Spleen (tissue), 11 donors: ENCODE data around the gene MSX1. TPM values are rescaled to one million over a fixed set of nuclear protein-coding genes. Genes with fewer than 3 reads are reported as not detected.

Experiments
- DNase-seq: peaks from one replicate; pipeline ENCODE4 v3.0.0-alpha.2; 2020
- H3K27ac ChIP-seq, 8 donors: fragments of 200-600 bp; sonication (generic) in 7 of 8; 1 replicate in 4 of 8; 2 replicates in 4 of 8; pipeline versions ENCODE4 v1.5.0 to v1.8.0; 2016 to 2021; ENCODE audit warnings: inconsistent platforms in 4 of 8, mild to moderate bottlenecking in 4 of 8, moderate library complexity in 1 of 8
- H3K27me3 ChIP-seq, 7 donors: fragments of 200-600 bp; sonication (generic) in 6 of 7; replicated peaks in 1 of 7; 1 replicate in 4 of 7; 2 replicates in 3 of 7; pipeline versions ENCODE4 v1.5.0 to v1.8.0; 2016 to 2021; ENCODE audit warnings: inconsistent platforms in 3 of 7, mild to moderate bottlenecking in 1 of 7
- H3K36me3 ChIP-seq, 6 donors: fragments of 200-600 bp; sonication (generic) in 5 of 6; 1 replicate in 4 of 6; 2 replicates in 2 of 6; pipeline versions ENCODE4 v1.5.0 to v1.8.0; 2016 to 2021; ENCODE audit warnings: inconsistent platforms in 2 of 6
- H3K4me1 ChIP-seq, 6 donors: fragments of 200-600 bp; sonication (generic) in 5 of 6; 1 replicate in 3 of 6; 2 replicates in 3 of 6; pipeline versions ENCODE4 v1.5.0 to v1.8.0; 2016 to 2021; ENCODE audit warnings: inconsistent platforms in 3 of 6
- H3K4me3 ChIP-seq, 8 donors: fragments of 200-600 bp; sonication (generic) in 7 of 8; 1 replicate in 4 of 8; 2 replicates in 4 of 8; pipeline versions ENCODE4 v1.5.0 to v1.8.0; 2016 to 2021; ENCODE audit warnings: inconsistent platforms in 4 of 8, mild to moderate bottlenecking in 4 of 8, moderate library complexity in 2 of 8
- H3K9me3 ChIP-seq, 8 donors: fragments of 200-600 bp; sonication (generic) in 7 of 8; 1 replicate in 4 of 8; 2 replicates in 4 of 8; pipeline versions ENCODE4 v1.5.0 to v1.8.0; 2016 to 2021; ENCODE audit warnings: inconsistent platforms in 4 of 8
- CTCF ChIP-seq, 11 experiments: fragments of 200-600 bp in 7 of 11; fragments of 450-650 bp in 4 of 11; sonication (generic) in 4 of 11; IDR thresholded peaks in 8 of 11; conservative IDR thresholded peaks in 3 of 11; 1 replicate in 7 of 11; 2 replicates in 4 of 11; pipeline versions ENCODE4 v1.4.0 to v1.8.0; 2016 to 2021; ENCODE audit warnings: antibody characterized with exemption in 11 of 11, inconsistent platforms in 4 of 11, mild to moderate bottlenecking in 1 of 11
- POLR2A ChIP-seq, 3 donors: fragments of 450-650 bp; IDR thresholded peaks; one replicate each; pipeline ENCODE4 v1.5.1; 2017; ENCODE audit warnings: antibody characterized with exemption in 3 of 3, mild to moderate bottlenecking in 1 of 3
- POLR2AphosphoS5 ChIP-seq, 3 donors: sonication (generic); formaldehyde crosslinking; IDR thresholded peaks; one replicate each; pipeline ENCODE4 v1.5.1; 2017; ENCODE audit warnings: antibody characterized with exemption in 3 of 3
- WGBS, 5 donors: extraction: QIAGEN DNeasy Blood & Tissue Kit in 3 of 5; methylation state at CpG; one replicate each; pipeline versions ENCODE4 v1.1.5 to v1.1.7; 2013 to 2018; 5-methylcytosine and 5-hydroxymethylcytosine counted together
- intact Hi-C: fragments of 100-400 bp; cut with DNase I; formaldehyde crosslinking; loops from one replicate; pipeline ENCODE4 v1.15.0; 2023; ENCODE audit warnings: low total_unique reads
- polyA plus RNA-seq, 3 donors: library from polyadenylated mRNA; stranded (reverse); fragments of 200-250 nt; gene quantifications; one replicate each; pipeline ENCODE4 v1.2.1, GENCODE V29; 2013
- total RNA-seq, 7 donors: library from RNA; depleted of rRNA in 3 of 7; stranded (reverse); fragments of >200 nt in 3 of 7; fragmentation: NEBNext Ultra II Directional in 4 of 7; extraction: Animal tissue kit (Norgen Biotek cat#: 25700) in 4 of 7; gene quantifications; one replicate each; pipeline versions ENCODE4 v1.1.0 to v1.2.1, GENCODE V29; 2016 to 2021
- donor health status: healthy with polysubstance abuse.
- donor health status: DM: no; HTN: no; CAD: no; lungs with moderate emphysema.
- donor health status: DM: no; HTN: no; CAD: no.
- donor health status: Bipolar disorder and iron deficiency.
- donor health status: healthy.
- donor health status: DM: no; HTN: no; CAD: no.
- donor health status: DM: yes; HTN: yes; CAD: no.

Gene MSX1
- total and polyA plus RNA-seq, 10 donors: 1.1 to 6.8 (median 4.4) TPM

DNA sequence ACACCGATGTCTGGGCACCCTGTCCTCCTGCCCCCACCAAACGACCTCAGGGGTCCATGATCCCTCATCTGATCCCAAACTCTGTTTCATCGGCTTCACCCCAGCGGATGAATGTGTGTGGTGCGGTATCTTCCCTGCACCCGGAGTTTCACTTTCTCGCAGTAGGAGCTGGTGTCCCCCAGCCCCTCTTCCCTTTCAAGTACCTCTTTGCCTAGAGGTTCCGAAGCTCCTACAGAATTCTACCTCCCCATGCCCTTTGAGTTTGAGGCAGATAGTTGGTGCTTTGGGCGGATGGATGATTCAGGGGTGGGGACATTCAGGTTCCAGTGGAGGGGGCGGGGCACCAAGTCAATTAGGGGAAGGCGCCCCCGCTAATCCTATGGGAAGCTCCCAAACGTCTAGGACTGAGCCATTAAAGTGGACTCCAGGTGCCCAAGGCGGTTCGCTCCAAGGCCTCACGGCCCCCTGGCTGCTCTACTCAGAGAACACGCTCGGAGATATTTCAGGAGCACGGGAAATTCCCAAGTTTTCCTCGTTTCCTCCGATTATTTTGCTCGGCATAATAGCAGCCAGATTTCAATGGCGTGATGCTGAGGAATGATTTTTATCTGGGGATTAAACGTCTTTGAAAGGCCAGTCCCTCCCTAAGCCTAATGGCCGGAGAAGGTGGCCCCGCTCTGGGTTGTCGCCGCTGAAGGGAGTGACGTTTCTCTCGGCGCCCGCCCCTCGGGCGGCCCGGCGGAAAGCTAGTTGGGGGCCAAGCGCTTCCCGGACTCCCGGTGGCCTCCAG is 1.3 kb downstream of the MSX1 start:
- H3K27ac ChIP-seq: peak overlapping the region; percentile 27 to 82 (median 78)
- no peak for DNase-seq
- peaks cover 0 to 51% (median 0%) of the 10 kb centered on the region in 8 donors for H3K9me3 ChIP-seq
- peak overlapping the region; percentile 33 to 78 (median 58) for H3K4me3 ChIP-seq
- peaks cover 3 to 100% (median 91%) of the 10 kb centered on the region in 7 donors for H3K27me3 ChIP-seq
- 3 to 5% (median 3%) methylated on average over 36 to 39 of the region's 39 CpGs for WGBS, 5 donors
- no peak for TF ChIP-seq CTCF (IDR thresholded peaks at IDR 0.05 in 8 of 11, conservative IDR thresholded peaks at IDR 0.05 in 3 of 11)
- peak; percentile 40 to 81 (median 64) for TF ChIP-seq POLR2AphosphoS5 (IDR thresholded peaks at IDR 0.05)
- no peak for TF ChIP-seq POLR2A (IDR thresholded peaks at IDR 0.05)
- intact Hi-C loops: no loop called here
- peaks cover 0 to 23% (median 3%) of the 10 kb centered on the region in 6 donors for H3K36me3 ChIP-seq
- H3K4me1 ChIP-seq: peaks cover 0 to 72% (median 47%) of the 10 kb centered on the region in 6 donors

DNA sequence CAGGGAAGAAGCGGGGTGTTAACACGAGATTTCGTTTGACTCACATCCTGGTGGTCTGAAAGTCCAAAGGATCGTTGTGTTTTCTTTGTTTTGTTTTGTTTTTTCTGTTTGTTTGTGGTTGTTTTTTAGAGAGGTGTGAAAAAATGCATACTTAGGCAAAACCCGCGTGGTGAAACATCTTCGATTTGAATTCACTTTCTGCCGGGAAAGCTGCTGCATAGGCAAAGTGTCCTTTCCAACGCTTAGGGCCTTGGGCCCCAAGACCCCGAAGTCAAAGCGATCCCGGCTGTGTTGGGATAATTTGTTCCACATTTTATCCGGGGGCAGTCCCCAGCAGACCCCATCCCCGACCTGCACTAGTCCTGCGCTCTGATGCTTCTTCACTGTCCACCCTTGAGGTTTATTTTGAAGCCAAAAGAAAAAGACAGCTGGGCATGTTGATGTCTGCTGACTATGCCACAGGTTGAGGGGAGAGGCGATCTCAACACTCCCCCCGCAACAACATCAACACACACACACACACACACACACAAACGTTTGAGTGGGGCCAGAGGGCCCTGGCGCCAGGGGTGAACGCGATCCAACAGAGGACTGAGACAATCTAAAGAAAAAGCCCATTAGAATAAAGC is 2.0 kb downstream of the MSX1 start:
- H3K4me1 ChIP-seq: peaks cover 0 to 72% (median 48%) of the 10 kb centered on the region in 6 donors
- intact Hi-C loops: no loop called here
- WGBS, 5 donors: 16 to 28% (median 19%) methylated on average over 21 of the region's 21 CpGs
- TF ChIP-seq CTCF (IDR thresholded peaks at IDR 0.05 in 8 of 11, conservative IDR thresholded peaks at IDR 0.05 in 3 of 11): no peak
- TF ChIP-seq POLR2A (IDR thresholded peaks at IDR 0.05): no peak
- TF ChIP-seq POLR2AphosphoS5 (IDR thresholded peaks at IDR 0.05): no peak
- H3K27ac ChIP-seq: peak overlapping the region in 7 of 8 donors; percentile 65 to 82 (median 79)
- H3K4me3 ChIP-seq: peak overlapping the region; percentile 33 to 78 (median 58)
- H3K36me3 ChIP-seq: peaks cover 0 to 23% (median 3%) of the 10 kb centered on the region in 6 donors
- H3K27me3 ChIP-seq: peaks cover 4 to 100% (median 91%) of the 10 kb centered on the region in 7 donors
- peaks cover 0 to 56% (median 0%) of the 10 kb centered on the region in 8 donors for H3K9me3 ChIP-seq
- DNase-seq: no peak

DNA sequence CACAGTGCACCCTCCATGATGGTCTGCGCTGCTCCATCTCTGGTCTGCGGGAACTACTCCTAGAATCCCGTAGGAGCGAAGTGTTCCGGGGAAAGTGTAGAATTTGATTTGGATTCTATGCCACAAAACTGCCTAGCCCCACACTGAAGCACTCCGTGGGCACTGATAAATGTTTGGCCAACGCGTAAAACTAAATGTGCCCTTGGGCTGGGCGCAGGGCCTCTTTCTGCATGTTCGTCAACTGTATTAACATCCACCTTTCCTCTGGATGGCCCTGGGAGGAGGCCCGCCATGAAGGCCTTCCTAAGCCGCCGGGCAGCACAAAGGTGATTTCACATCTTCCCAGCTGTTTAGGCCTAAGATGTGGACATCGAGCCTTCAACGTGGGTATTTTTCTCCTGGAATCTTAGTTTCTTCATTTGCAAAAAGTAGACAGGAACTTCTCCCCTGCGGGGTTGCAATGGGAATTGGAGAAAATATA is 2.6 kb downstream of the MSX1 start:
- Histone ChIP-seq H3K9me3 (peaks cover 0 to 50% (median 0%) of the 10 kb centered on the region in 8 donors), H3K4me3 (no peak overlapping the region), H3K27ac (no peak overlapping the region), H3K36me3 (peaks cover 0 to 23% (median 3%) of the 10 kb centered on the region in 6 donors), H3K27me3 (peaks cover 7 to 100% (median 91%) of the 10 kb centered on the region in 7 donors), H3K4me1 (peaks cover 3 to 72% (median 50%) of the 10 kb centered on the region in 6 donors)
- TF ChIP-seq CTCF (IDR thresholded peaks at IDR 0.05 in 8 of 11, conservative IDR thresholded peaks at IDR 0.05 in 3 of 11): no peak
- TF ChIP-seq POLR2AphosphoS5 (IDR thresholded peaks at IDR 0.05): no peak
- TF ChIP-seq POLR2A (IDR thresholded peaks at IDR 0.05): no peak
- peak; percentile 43 for DNase-seq
- 45 to 63% (median 52%) methylated on average over 16 of the region's 16 CpGs for WGBS, 5 donors
- intact Hi-C loops: no loop called here
